DND-41 (cell line): ENCODE data around the gene PRR5.

Experiments
- ATAC-seq: fragments of 200-7000 bp; cut with Tn5 transposase; 3 replicates; pipeline ENCODE4 v1.9.1; 2021; ENCODE audit warnings: low read depth; ENCODE audit not compliant: insufficient read depth
- DNase-seq: peaks from one replicate; pipeline ENCODE4 v3.0.0-alpha.2; 2020
- H2AFZ ChIP-seq: 2 replicates; pipeline ENCODE4 v1.6.0; 2012; ENCODE audit warnings: low read depth, low read length
- H3K27ac ChIP-seq: 2 replicates; pipeline ENCODE4 v1.5.1; 2012; ENCODE audit warnings: low read length, inconsistent platforms
- H3K27me3 ChIP-seq: fragments of 200-600 bp; sonication (generic); 2 replicates; pipeline ENCODE4 v1.6.0; 2012; ENCODE audit warnings: low read length, mild to moderate bottlenecking, inconsistent platforms; ENCODE audit not compliant: insufficient read depth, poor library complexity
- H3K36me3 ChIP-seq: 2 replicates; pipeline ENCODE4 v1.5.1; 2012; ENCODE audit warnings: low read length, inconsistent platforms; ENCODE audit not compliant: insufficient read depth
- H3K4me1 ChIP-seq: 2 replicates; pipeline ENCODE4 v1.5.1; 2012; ENCODE audit warnings: mild to moderate bottlenecking, low read length; ENCODE audit not compliant: insufficient read depth
- H3K4me2 ChIP-seq: 2 replicates; pipeline ENCODE4 v1.6.0; 2012; ENCODE audit warnings: mild to moderate bottlenecking, moderate library complexity, low read length, inconsistent platforms; ENCODE audit not compliant: insufficient read depth
- H3K4me3 ChIP-seq, 2 experiments: fragments of 200-600 bp in 1 of 2; shearing (Covaris generic) in 1 of 2; 2 replicates each; pipeline ENCODE4 v1.5.1; 2012 to 2016; ENCODE audit warnings: inconsistent platforms in 2 of 2, low read length in 2 of 2, mild to moderate bottlenecking in 2 of 2, low read depth in 1 of 2, moderate library complexity in 1 of 2
- H3K79me2 ChIP-seq: 2 replicates; pipeline ENCODE4 v1.6.0; 2012; ENCODE audit warnings: low read length, inconsistent platforms; ENCODE audit not compliant: insufficient read depth
- H3K9ac ChIP-seq: 2 replicates; pipeline ENCODE4 v1.6.0; 2012; ENCODE audit warnings: low read depth, mild to moderate bottlenecking, inconsistent platforms, low read length, moderate library complexity
- H3K9me3 ChIP-seq: 2 replicates; pipeline ENCODE4 v1.5.1; 2012; ENCODE audit warnings: low read length, moderate library complexity, mild to moderate bottlenecking, inconsistent platforms; ENCODE audit not compliant: insufficient read depth, severe bottlenecking
- H4K20me1 ChIP-seq: 2 replicates; pipeline ENCODE4 v1.6.0; 2012; ENCODE audit warnings: low read length; ENCODE audit not compliant: insufficient read depth
- CTCF ChIP-seq: IDR thresholded peaks from 2 replicates; pipeline ENCODE4 v1.5.1; 2012; ENCODE audit warnings: borderline replicate concordance, low read length, moderate library complexity, mild to moderate bottlenecking; ENCODE audit not compliant: poor library complexity, severe bottlenecking; ENCODE audit errors: extremely low read depth
- EZH2 ChIP-seq: IDR thresholded peaks from 3 replicates; pipeline ENCODE4 v1.6.1; 2012; ENCODE audit warnings: borderline replicate concordance, low read depth, mild to moderate bottlenecking, moderate library complexity, low read length, inconsistent platforms; ENCODE audit not compliant: severe bottlenecking

The PRR5 gene

GRCh38 chr22:44692662-44693007 is 9.4 kb upstream of the PRR5 start:
- no peak for DNase-seq
- no peak for ATAC-seq
- no peaks in the 10 kb centered on the region for H3K27me3 ChIP-seq

GRCh38 chr22:44693145-44693544 is 8.9 kb upstream of the PRR5 start:
- H2AFZ ChIP-seq, result no peak overlapping the region
- H3K79me2 ChIP-seq, result no peaks in the 10 kb centered on the region
- H3K4me3 ChIP-seq, result no peak overlapping the region
- DNase-seq, result no peak
- H3K36me3 ChIP-seq, result no peaks in the 10 kb centered on the region
- no peak overlapping the region for H3K4me2 ChIP-seq
- ATAC-seq, result no peak
- H3K27ac ChIP-seq, result no peak overlapping the region
- H4K20me1 ChIP-seq, result peaks cover 12% of the 10 kb centered on the region; the same call in 1 of the 2 replicates
- no peak overlapping the region for H3K9ac ChIP-seq
- no peaks in the 10 kb centered on the region for H3K4me1 ChIP-seq
- H3K27me3 ChIP-seq, result no peaks in the 10 kb centered on the region
- no peak for TF ChIP-seq EZH2
- no peak for TF ChIP-seq CTCF
- no peaks in the 10 kb centered on the region for H3K9me3 ChIP-seq

More at GRCh38 chr22:44692662-44693007, 9.4 kb upstream of the PRR5 start:
- Histone ChIP-seq H3K4me1 (no peaks in the 10 kb centered on the region), H3K9ac (no peak overlapping the region), H3K36me3 (no peaks in the 10 kb centered on the region), H3K4me2 (no peak overlapping the region), H4K20me1 (peaks cover 7% of the 10 kb centered on the region; the same call in 1 of the 2 replicates), H3K9me3 (no peaks in the 10 kb centered on the region), H3K27ac (no peak overlapping the region), H2AFZ (no peak overlapping the region), H3K79me2 (no peaks in the 10 kb centered on the region), H3K4me3 (no peak overlapping the region)
- TF ChIP-seq EZH2, result no peak
- no peak for TF ChIP-seq CTCF

GRCh38 chr22:44693756-44694155 is 8.2 kb upstream of the PRR5 start:
- no peak for ATAC-seq
- no peaks in the 10 kb centered on the region for H3K9me3 ChIP-seq
- H3K9ac ChIP-seq, result no peak overlapping the region
- peaks cover 12% of the 10 kb centered on the region; the same call in 1 of the 2 replicates for H4K20me1 ChIP-seq
- H2AFZ ChIP-seq, result no peak overlapping the region
- H3K4me2 ChIP-seq, result no peak overlapping the region
- H3K4me1 ChIP-seq, result no peaks in the 10 kb centered on the region
- H3K36me3 ChIP-seq, result no peaks in the 10 kb centered on the region
- TF ChIP-seq CTCF (no peak), EZH2 (no peak)
- H3K79me2 ChIP-seq, result no peaks in the 10 kb centered on the region
- no peak for DNase-seq
- no peak overlapping the region for H3K4me3 ChIP-seq
- H3K27me3 ChIP-seq, result no peaks in the 10 kb centered on the region
- no peak overlapping the region for H3K27ac ChIP-seq
